ENCODE results near the gene PPP1R15B. TPM values are rescaled to one million over a fixed set of nuclear protein-coding genes. Genes with fewer than 3 reads are reported as not detected.
A peak's percentile ranks its signal among the peaks of the same experiment; 100 is the strongest.

Gene PPP1R15B
- total RNA-seq, 1 experiment from 2014 or later: 45.9 TPM

- no peak overlapping the region for H4K5ac ChIP-seq (ENCODE audit: insufficient read length, low read depth, low read length)
- no peaks in the 10 kb centered on the region for H3K79me2 ChIP-seq (ENCODE audit: insufficient read depth, low read length)
- no peak overlapping the region for H3K18ac ChIP-seq (ENCODE audit: insufficient read length, low read depth, low read length)
- no peaks in the 10 kb centered on the region for H3K27me3 ChIP-seq (ENCODE audit: insufficient read depth, low read length)
- H3K56ac ChIP-seq (ENCODE audit: insufficient read length, low read depth, low read length): no peak overlapping the region
- no peak overlapping the region for H3K23ac ChIP-seq (ENCODE audit: insufficient read length, low read depth, low read length)
- no peak overlapping the region for H4K8ac ChIP-seq (replicated peaks; ENCODE audit: insufficient read length, low read depth, low read length)
- no peak overlapping the region for H3K27ac ChIP-seq (ENCODE audit: insufficient read length, low read depth, low read length)
- H3K9me3 Mint-ChIP-seq: no peaks in the 10 kb centered on the region
- H2AFZ ChIP-seq (ENCODE audit: low read length): no peak overlapping the region
- no peak overlapping the region for H2BK120ac ChIP-seq (ENCODE audit: low read depth, low read length, poor library complexity, severe bottlenecking)
- no peak overlapping the region for H2BK20ac ChIP-seq (ENCODE audit: low read depth, low read length, poor library complexity, severe bottlenecking)
- no peaks in the 10 kb centered on the region for H3K79me1 ChIP-seq (ENCODE audit: insufficient read depth, low read depth, low read length, poor library complexity, severe bottlenecking)
- no peak overlapping the region for H4K91ac ChIP-seq (ENCODE audit: insufficient read length, low read depth, low read length)
- H3K4me1 ChIP-seq (ENCODE audit: insufficient read depth, low read length): peaks cover 3% of the 10 kb centered on the region; the same call in 1 of the 2 replicates
- no peaks in the 10 kb centered on the region for H4K20me1 ChIP-seq (ENCODE audit: control insufficient read depth, insufficient read depth, insufficient read length)
- WGBS (ENCODE audit: extremely low coverage, insufficient read length, low lambda C conversion rate): no CpG with 5 or more reads among the region's 23 CpGs
- H3K36me3 Mint-ChIP-seq (ENCODE audit: insufficient read depth in 1 of 3, low read depth in 3 of 3): no peaks in the 10 kb centered on the region
- H3K9me3 ChIP-seq (ENCODE audit: control insufficient read depth, low read depth, low read length): no peaks in the 10 kb centered on the region
- H3K9ac ChIP-seq (ENCODE audit: extremely low read depth, insufficient read length, low read length): no peak overlapping the region
- peak overlapping the region; percentile 22; the same call in 1 of the 2 replicates for H3K14ac ChIP-seq (ENCODE audit: insufficient read depth, low read length)
- no peak overlapping the region for H2BK15ac ChIP-seq (ENCODE audit: low read depth, low read length)
- H2BK5ac ChIP-seq (ENCODE audit: insufficient read length, low read length): no peak overlapping the region
- no peak overlapping the region; a peak in 2 of 7 replicates for H3K27ac Mint-ChIP-seq
- no peak overlapping the region for H3T11ph ChIP-seq (ENCODE audit: low read length)
- no peaks in the 10 kb centered on the region for H3K23me2 ChIP-seq (ENCODE audit: insufficient read length, low read depth, low read length, poor library complexity, severe bottlenecking)
- H3K4me1 Mint-ChIP-seq: peaks cover 24 to 26% of the 10 kb centered on the region in 2 experiments
- no peak overlapping the region for H3K4ac ChIP-seq (ENCODE audit: low read depth, low read length)
- DNase-seq: peak; percentile 57
- H3K4me2 ChIP-seq (ENCODE audit: insufficient read depth, insufficient read length, low read length): no peak overlapping the region
- TF ChIP-seq, protein P1, sequence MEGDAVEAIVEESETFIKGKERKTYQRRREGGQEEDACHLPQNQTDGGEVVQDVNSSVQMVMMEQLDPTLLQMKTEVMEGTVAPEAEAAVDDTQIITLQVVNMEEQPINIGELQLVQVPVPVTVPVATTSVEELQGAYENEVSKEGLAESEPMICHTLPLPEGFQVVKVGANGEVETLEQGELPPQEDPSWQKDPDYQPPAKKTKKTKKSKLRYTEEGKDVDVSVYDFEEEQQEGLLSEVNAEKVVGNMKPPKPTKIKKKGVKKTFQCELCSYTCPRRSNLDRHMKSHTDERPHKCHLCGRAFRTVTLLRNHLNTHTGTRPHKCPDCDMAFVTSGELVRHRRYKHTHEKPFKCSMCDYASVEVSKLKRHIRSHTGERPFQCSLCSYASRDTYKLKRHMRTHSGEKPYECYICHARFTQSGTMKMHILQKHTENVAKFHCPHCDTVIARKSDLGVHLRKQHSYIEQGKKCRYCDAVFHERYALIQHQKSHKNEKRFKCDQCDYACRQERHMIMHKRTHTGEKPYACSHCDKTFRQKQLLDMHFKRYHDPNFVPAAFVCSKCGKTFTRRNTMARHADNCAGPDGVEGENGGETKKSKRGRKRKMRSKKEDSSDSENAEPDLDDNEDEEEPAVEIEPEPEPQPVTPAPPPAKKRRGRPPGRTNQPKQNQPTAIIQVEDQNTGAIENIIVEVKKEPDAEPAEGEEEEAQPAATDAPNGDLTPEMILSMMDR (conservative IDR thresholded peaks at IDR 0.05): peak; percentile 28; the same call in 2 of the 3 replicates
- no peak overlapping the region for H2AK5ac ChIP-seq (ENCODE audit: insufficient read length, low read length)
- no peak overlapping the region for H2BK12ac ChIP-seq (ENCODE audit: insufficient read length, low read depth, low read length)
- H3K27me3 Mint-ChIP-seq (ENCODE audit: low read depth): peaks cover 18% of the 10 kb centered on the region
- H3K4me3 Mint-ChIP-seq: peak overlapping the region in 1 of 2 experiments; percentile 38; a peak in 1 of 5 replicates
Measured at GRCh38 chr1:204357551-204358490, 53.8 kb downstream of the PPP1R15B start.
